SK-N-SH (cell line): ENCODE results near the gene THEM4. TPM values are rescaled to one million over a fixed set of nuclear protein-coding genes. Genes with fewer than 3 reads are reported as not detected.

Experiments used
- CTCF ChIA-PET: fragments of 300-600, 350-600 bp; formaldehyde crosslinking; extraction: SDS; loops from one replicate; lab custom pipeline; 2021; lab: Yijun Ruan, JAX
- POLR2A ChIA-PET: fragments of 350-600 bp; sonication (Branson Sonifier 250); formaldehyde crosslinking; extraction: SDS; loops from one replicate; lab custom pipeline; 2020; ENCODE audit warnings: antibody characterized with exemption, inconsistent platforms; lab: Yijun Ruan, JAX
- DNase-seq: peaks from one replicate; pipeline ENCODE4 v3.0.0; 2012
- H2AFZ ChIP-seq: fragments of 200-600 bp; sonication (generic); 2 replicates; pipeline ENCODE4 v1.8.1; 2016; ENCODE audit warnings: antibody characterized with exemption, mild to moderate bottlenecking, low read depth
- H3F3A ChIP-seq: fragments of 200-600 bp; sonication (generic); replicated peaks from 2 replicates; pipeline ENCODE3; 2016; ENCODE audit warnings: antibody characterized with exemption, mild to moderate bottlenecking; ENCODE audit not compliant: insufficient read depth
- H3K27ac ChIP-seq, 2 experiments: fragments of 200-500 bp in 1 of 2; fragments of 200-600 bp in 1 of 2; sonication (Bioruptor generic) in 1 of 2; sonication (generic), shearing (Covaris generic) in 1 of 2; 2 replicates each; pipeline versions ENCODE4 v1.5.1 to v1.6.1; 2014 to 2016; ENCODE audit warnings: low read depth in 2 of 2, inconsistent platforms in 1 of 2, low read length in 1 of 2, mild to moderate bottlenecking in 1 of 2, mixed read lengths in 1 of 2
- H3K27me3 ChIP-seq: fragments of 200-600 bp; sonication (generic), shearing (Covaris generic); 2 replicates; pipeline ENCODE4 v1.6.1; 2016; ENCODE audit warnings: mixed run types; ENCODE audit not compliant: insufficient read depth
- H3K36me3 ChIP-seq, 2 experiments: fragments of 200-500 bp in 1 of 2; fragments of 200-600 bp in 1 of 2; sonication (Bioruptor generic) in 1 of 2; sonication (generic) in 1 of 2; replicated peaks in 1 of 2; 2 replicates each; pipeline versions ENCODE3 to v1.5.1; 2014 to 2016; ENCODE audit warnings: low read length in 1 of 2, mild to moderate bottlenecking in 1 of 2; ENCODE audit not compliant: insufficient read depth in 2 of 2, control insufficient read depth in 1 of 2
- H3K4me1 ChIP-seq, 2 experiments: fragments of 200-500 bp in 1 of 2; fragments of 200-600 bp in 1 of 2; sonication (Bioruptor generic) in 1 of 2; sonication (generic), shearing (Covaris generic) in 1 of 2; 2 replicates each; pipeline versions ENCODE4 v1.5.1 to v1.6.1; 2014 to 2016; ENCODE audit warnings: low read depth in 1 of 2, low read length in 1 of 2, mixed run types in 1 of 2; ENCODE audit not compliant: insufficient read depth in 2 of 2, control insufficient read depth in 1 of 2
- H3K4me2 ChIP-seq: fragments of 200-600 bp; sonication (generic), shearing (Covaris generic); 2 replicates; pipeline ENCODE4 v1.6.1; 2017; ENCODE audit warnings: mixed run types
- H3K4me3 ChIP-seq, 2 experiments: fragments of 200-500 bp in 1 of 2; fragments of 200-600 bp in 1 of 2; sonication (Bioruptor generic) in 1 of 2; sonication (generic), shearing (Covaris generic) in 1 of 2; 2 replicates each; pipeline versions ENCODE4 v1.5.1 to v1.8.1; 2014 to 2016; ENCODE audit warnings: low read depth in 2 of 2, inconsistent platforms in 1 of 2, low read length in 1 of 2, mild to moderate bottlenecking in 1 of 2, mixed read lengths in 1 of 2, moderate library complexity in 1 of 2
- H3K79me2 ChIP-seq: fragments of 200-600 bp; sonication (generic); 2 replicates; pipeline ENCODE4 v1.8.1; 2017; ENCODE audit warnings: mild to moderate bottlenecking; ENCODE audit not compliant: insufficient read depth
- H3K9ac ChIP-seq: fragments of 200-600 bp; sonication (generic); 2 replicates; pipeline ENCODE4 v1.6.1; 2017; ENCODE audit warnings: mixed run types
- H3K9me2 ChIP-seq: fragments of 200-600 bp; sonication (generic); 2 replicates; pipeline ENCODE4 v1.6.1; 2017; ENCODE audit warnings: mixed run types
- H3K9me3 ChIP-seq: fragments of 200-600 bp; sonication (generic); 2 replicates; pipeline ENCODE4 v1.6.1; 2017; ENCODE audit warnings: mixed run types, mild to moderate bottlenecking, moderate library complexity
- H4K20me1 ChIP-seq: fragments of 200-600 bp; sonication (generic); 2 replicates; pipeline ENCODE4 v1.6.1; 2017; ENCODE audit warnings: mild to moderate bottlenecking, mixed run types; ENCODE audit not compliant: insufficient read depth
- CTCF ChIP-seq: fragments of 200-600 bp; sonication (generic); IDR thresholded peaks from 2 replicates; pipeline ENCODE4 v1.6.1; 2017; ENCODE audit warnings: antibody characterized with exemption, mild to moderate bottlenecking, moderate library complexity
- EP300 ChIP-seq, 2 experiments: IDR thresholded peaks; 2 replicates each; pipeline versions ENCODE4 v1.4.0 to v1.6.1; 2012; ENCODE audit warnings: borderline replicate concordance in 1 of 2, low read depth in 1 of 2, low read length in 1 of 2
- EZH2phosphoT487 ChIP-seq: fragments of 200-600 bp; sonication (generic); IDR thresholded peaks from 2 replicates; pipeline ENCODE4 v1.6.1; 2017; ENCODE audit warnings: low read depth, mixed run types, mild to moderate bottlenecking, antibody characterized with exemption, moderate library complexity, borderline replicate concordance
- FOSL2 ChIP-seq: IDR thresholded peaks from 2 replicates; pipeline ENCODE4 v1.4.0; 2012; ENCODE audit warnings: low read depth, mild to moderate bottlenecking, moderate library complexity, borderline replicate concordance
- MEF2A ChIP-seq: IDR thresholded peaks from 2 replicates; pipeline ENCODE4 v1.4.0; 2012; ENCODE audit warnings: low read depth, borderline replicate concordance
- NFIC ChIP-seq: IDR thresholded peaks from 2 replicates; pipeline ENCODE4 v1.4.0; 2012; ENCODE audit warnings: borderline replicate concordance
- NRF1 ChIP-seq: IDR thresholded peaks from 2 replicates; pipeline ENCODE4 v1.6.1; 2012; ENCODE audit warnings: low read depth, mild to moderate bottlenecking, low read length
- RXRA ChIP-seq: IDR thresholded peaks from 2 replicates; pipeline ENCODE4 v1.4.0; 2012; ENCODE audit warnings: low read depth, mild to moderate bottlenecking, borderline replicate concordance
- SMC3 ChIP-seq: IDR thresholded peaks from 2 replicates; pipeline ENCODE4 v1.6.1; 2012; ENCODE audit warnings: low read depth, low read length, improper control_type of control experiment
- WGBS: methylation state at CpG from one replicate; pipeline ENCODE4 v1.1.6; 2017; ENCODE audit warnings: low lambda C conversion rate; 5-methylcytosine and 5-hydroxymethylcytosine counted together
- polyA plus RNA-seq, 3 experiments: library from polyadenylated mRNA; depleted of rRNA; stranded (reverse); fragments of >200 nt; gene quantifications; 2 replicates each; pipeline ENCODE4 v1.2.3, GENCODE V29; 2012

The THEM4 gene
- polyA plus RNA-seq, 1 of the 3 experiments (the other 2 are of a cell fraction): 10.1 TPM

- POLR2A ChIA-PET: no interaction called here
- no peak overlapping the region for H2AFZ ChIP-seq
- CTCF ChIA-PET: interaction anchor here (0.6 to 11.8 kb wide), 7 partner anchors 9 to 324 kb away, joined by 3 to 172 read pairs (median 5); partner anchors contain the start of gene SNX27
These were observed 27.3 kb upstream of the THEM4 start for GRCh38 chr1:151936653-151937052.

GRCh38 chr1:151935894-151936602, 26.7 kb upstream of the THEM4 start:
- H3K4me2 ChIP-seq: no peak overlapping the region
- H3K27ac ChIP-seq: no peak overlapping the region
- POLR2A ChIA-PET: no interaction called here
- H3K4me1 ChIP-seq: 0 out of 4 replicates have a peak, but pooled peaks cover 0 to 2% of the 10 kb centered on the region in 2 experiments
- H3K9ac ChIP-seq: no peak overlapping the region
- TF ChIP-seq NFIC: no peak
- TF ChIP-seq NRF1: no peak
- no peak for TF ChIP-seq EP300 (IDR thresholded peaks at IDR 0.05; ENCODE audit: borderline replicate concordance in 1 of 2, low read depth in 1 of 2, low read length in 1 of 2)
- no peak for TF ChIP-seq RXRA
- TF ChIP-seq SMC3: no peak
- no peak for TF ChIP-seq EZH2phosphoT487
- no peak for TF ChIP-seq MEF2A
- TF ChIP-seq FOSL2: no peak
- TF ChIP-seq, all 33 proteins: peak for 0
- H3K9me2 ChIP-seq: no peaks in the 10 kb centered on the region
- DNase-seq: no peak
- H3K79me2 ChIP-seq: no peaks in the 10 kb centered on the region
- WGBS: 10% methylated on average over 2 of the region's 2 CpGs
- H2AFZ ChIP-seq: 0 out of 2 replicates have a peak overlapping the region, but pooled peaks have one; percentile 23
- 0 out of 4 replicates have a peak overlapping the region, but pooled peaks of 1 of the 2 experiments have one; percentile 11 for H3K4me3 ChIP-seq
- no peaks in the 10 kb centered on the region for H3F3A ChIP-seq
- no peaks in the 10 kb centered on the region for H3K9me3 ChIP-seq
- CTCF ChIA-PET: interaction anchor here (0.6 to 11.8 kb wide), 11 partner anchors 9 to 324 kb away, joined by 3 to 172 read pairs (median 4); partner anchors contain the start of gene SNX27
- H4K20me1 ChIP-seq: no peaks in the 10 kb centered on the region
- H3K36me3 ChIP-seq: no peaks in the 10 kb centered on the region
- H3K27me3 ChIP-seq: peaks cover 10% of the 10 kb centered on the region

More at GRCh38 chr1:151936653-151937052, 27.3 kb upstream of the THEM4 start:
- H3K79me2 ChIP-seq: no peaks in the 10 kb centered on the region
- no peaks in the 10 kb centered on the region for H3F3A ChIP-seq
- H3K27me3 ChIP-seq: peaks cover 10% of the 10 kb centered on the region
- H3K9me3 ChIP-seq: no peaks in the 10 kb centered on the region
- no peak overlapping the region for H3K4me2 ChIP-seq
- H3K9me2 ChIP-seq: no peaks in the 10 kb centered on the region
- no peak overlapping the region for H3K27ac ChIP-seq
- 0 out of 4 replicates have a peak, but pooled peaks cover 0 to 2% of the 10 kb centered on the region in 2 experiments for H3K4me1 ChIP-seq
- WGBS: 14% methylated on average over 7 of the region's 7 CpGs
- no peak for TF ChIP-seq CTCF
- H3K36me3 ChIP-seq: no peaks in the 10 kb centered on the region
- no peak overlapping the region for H3K4me3 ChIP-seq
- no peak overlapping the region for H3K9ac ChIP-seq
- H4K20me1 ChIP-seq: no peaks in the 10 kb centered on the region
- no peak for DNase-seq
